Transverse colon (tissue), 4 donors: ENCODE measurements around the gene PABPN1L.
"Not testable (repeated sequence)": the region's sequence is repeated elsewhere in the genome, so short reads cannot be mapped to it uniquely, and the experiment has no call there.

Experiments
- EP300 ChIP-seq: sonication (generic); formaldehyde crosslinking; IDR thresholded peaks from one replicate; pipeline ENCODE4 v1.6.1; 2017; ENCODE audit warnings: antibody characterized with exemption, low read depth
- POLR2A ChIP-seq: fragments of 450-650 bp; IDR thresholded peaks from one replicate; pipeline ENCODE4 v1.6.1; 2016; ENCODE audit warnings: antibody characterized with exemption, mild to moderate bottlenecking, moderate library complexity
- POLR2AphosphoS5 ChIP-seq, 3 donors: sonication (generic); formaldehyde crosslinking; IDR thresholded peaks; one replicate each; pipeline ENCODE4 v1.6.1; 2016; ENCODE audit warnings: antibody characterized with exemption in 3 of 3
- TF ChIP-seq, protein P1 (sequence below), 5 experiments: fragments of 200-600 bp in 3 of 5; fragments of 450-650 bp in 2 of 5; sonication (generic) in 3 of 5; IDR thresholded peaks; 1 replicate in 2 of 5; 2 replicates in 3 of 5; pipeline ENCODE4 v1.5.1; 2016 to 2017; ENCODE audit warnings: antibody characterized with exemption in 5 of 5, inconsistent platforms in 3 of 5, mild to moderate bottlenecking in 2 of 5, moderate library complexity in 1 of 5

DNA sequence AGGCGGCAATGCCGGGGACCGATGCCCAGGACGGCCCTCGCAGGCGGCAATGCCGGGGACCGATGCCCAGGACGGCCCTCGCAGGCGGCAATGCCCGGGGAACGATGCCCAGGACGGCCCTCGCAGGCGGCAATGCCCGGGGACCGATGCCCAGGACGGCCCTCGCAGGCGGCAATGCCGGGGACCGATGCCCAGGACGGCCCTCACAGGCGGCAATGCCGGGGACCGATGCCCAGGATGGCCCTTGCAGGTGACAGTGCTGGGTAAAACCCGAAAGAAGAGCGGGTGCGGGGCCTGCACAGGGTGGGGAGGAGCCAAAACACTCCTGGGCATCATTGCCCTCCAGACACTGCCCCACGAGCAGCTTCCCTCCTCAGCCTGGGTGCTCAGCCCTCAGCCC is 42.8 kb downstream of the PABPN1L start:
- TF ChIP-seq, protein P1, sequence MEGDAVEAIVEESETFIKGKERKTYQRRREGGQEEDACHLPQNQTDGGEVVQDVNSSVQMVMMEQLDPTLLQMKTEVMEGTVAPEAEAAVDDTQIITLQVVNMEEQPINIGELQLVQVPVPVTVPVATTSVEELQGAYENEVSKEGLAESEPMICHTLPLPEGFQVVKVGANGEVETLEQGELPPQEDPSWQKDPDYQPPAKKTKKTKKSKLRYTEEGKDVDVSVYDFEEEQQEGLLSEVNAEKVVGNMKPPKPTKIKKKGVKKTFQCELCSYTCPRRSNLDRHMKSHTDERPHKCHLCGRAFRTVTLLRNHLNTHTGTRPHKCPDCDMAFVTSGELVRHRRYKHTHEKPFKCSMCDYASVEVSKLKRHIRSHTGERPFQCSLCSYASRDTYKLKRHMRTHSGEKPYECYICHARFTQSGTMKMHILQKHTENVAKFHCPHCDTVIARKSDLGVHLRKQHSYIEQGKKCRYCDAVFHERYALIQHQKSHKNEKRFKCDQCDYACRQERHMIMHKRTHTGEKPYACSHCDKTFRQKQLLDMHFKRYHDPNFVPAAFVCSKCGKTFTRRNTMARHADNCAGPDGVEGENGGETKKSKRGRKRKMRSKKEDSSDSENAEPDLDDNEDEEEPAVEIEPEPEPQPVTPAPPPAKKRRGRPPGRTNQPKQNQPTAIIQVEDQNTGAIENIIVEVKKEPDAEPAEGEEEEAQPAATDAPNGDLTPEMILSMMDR (IDR thresholded peaks at IDR 0.05), result not testable (repeated sequence)
- not testable (repeated sequence) for TF ChIP-seq EP300; POLR2A; POLR2AphosphoS5 (IDR thresholded peaks at IDR 0.05)
